ENCODE data around the gene CHST9.

GRCh38 chr18:27061488-27062095, 123.5 kb downstream of the CHST9 start:
- TF ChIP-seq CTCF (conservative IDR thresholded peaks at IDR 0.05; ENCODE audit: low read depth, low read length) (no peak), RFX5 (IDR thresholded peaks at IDR 0.05; ENCODE audit: low read depth, low read length) (no peak), ELK1 (IDR thresholded peaks at IDR 0.05; ENCODE audit: borderline replicate concordance, low read depth, low read length) (no peak), SMC3 (IDR thresholded peaks at IDR 0.05; ENCODE audit: low read depth, low read length) (no peak), POLR2A (IDR thresholded peaks at IDR 0.05; ENCODE audit: low read depth, low read length) (no peak), CEBPB (IDR thresholded peaks at IDR 0.05; ENCODE audit: low read depth, low read length) (no peak), RCOR1 (IDR thresholded peaks at IDR 0.05; ENCODE audit: insufficient replicate concordance, low read length) (no peak)

Data from IMR-90 (cell line).